Activated T-helper 17 cell treated with anti-CD3 and anti-CD28 coated beads, Interleukin-2, amount 50 U/mL, for 72 hours (primary cell): ENCODE results near the gene TUBA3D. TPM values are rescaled to one million over a fixed set of nuclear protein-coding genes. Genes with fewer than 3 reads are reported as not detected.
"Not testable (repeated sequence)": the region's sequence is repeated elsewhere in the genome, so short reads cannot be mapped to it uniquely, and the experiment has no call there.

Source experiments
- ATAC-seq: fragments of 150-1000 bp; cut with Tn5 transposase; replicated peaks from 2 replicates; pipeline ENCODE4 v1.10.0; 2021; ENCODE audit warnings: mild to moderate bottlenecking, moderate library complexity
- H3K27ac Mint-ChIP-seq: one replicate; pipeline ENCODE4 v1.8.0; 2022; ENCODE audit warnings: mixed read lengths
- H3K27me3 Mint-ChIP-seq: one replicate; pipeline ENCODE4 v1.8.0; 2022; ENCODE audit warnings: mixed read lengths
- H3K36me3 Mint-ChIP-seq: one replicate; pipeline ENCODE4 v1.8.0; 2022; ENCODE audit warnings: low read depth, mild to moderate bottlenecking, mixed read lengths
- H3K4me1 Mint-ChIP-seq: one replicate; pipeline ENCODE4 v1.8.0; 2022; ENCODE audit warnings: mixed read lengths
- H3K4me3 Mint-ChIP-seq: one replicate; pipeline ENCODE4 v1.8.0; 2022; ENCODE audit warnings: mild to moderate bottlenecking, mixed read lengths
- H3K9me3 Mint-ChIP-seq: one replicate; pipeline ENCODE4 v1.8.0; 2022; ENCODE audit warnings: mixed read lengths
- total RNA-seq, 2 donors: library from RNA; stranded (reverse); gene quantifications; one replicate each; pipeline ENCODE4 v1.2.3, GENCODE V29; 2022

TUBA3D gene
- total RNA-seq, 2 donors from 2014 or later = not detected

DNA sequence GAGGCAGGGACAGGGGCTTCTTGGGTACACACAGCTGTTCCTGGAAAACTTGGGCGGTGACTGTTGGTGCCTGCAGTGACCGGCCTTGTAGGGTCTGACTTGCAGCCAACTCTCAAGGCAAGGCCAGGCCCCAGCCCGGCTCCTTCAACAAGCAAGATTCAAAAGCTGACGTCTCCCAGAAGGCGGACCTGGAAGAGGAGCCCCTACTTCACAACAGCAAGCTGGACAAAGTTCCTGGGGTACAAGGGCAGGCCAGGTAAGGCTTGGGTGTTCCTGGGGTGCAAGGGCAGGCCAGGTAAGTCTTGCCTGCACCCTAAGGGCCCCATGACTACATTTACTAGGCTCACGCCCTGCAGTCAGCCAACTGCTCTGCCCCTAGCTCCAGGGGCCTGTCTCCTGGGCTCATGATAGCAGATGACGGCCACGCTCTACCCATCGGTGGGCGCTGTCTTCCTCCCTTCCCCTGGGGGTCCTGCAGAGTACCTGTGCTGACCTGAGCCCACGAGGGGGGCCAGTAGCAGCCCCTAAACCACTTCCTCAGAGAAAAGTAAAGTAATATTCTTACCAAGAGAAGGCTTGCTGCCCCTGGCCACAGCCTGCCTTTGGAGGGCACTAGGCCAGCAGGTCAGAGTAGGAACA is 55.7 kb downstream of the TUBA3D start:
- not testable (repeated sequence) for ATAC-seq, H3K9me3 Mint-ChIP-seq, H3K27ac Mint-ChIP-seq, H3K36me3 Mint-ChIP-seq, H3K27me3 Mint-ChIP-seq, H3K4me3 Mint-ChIP-seq, H3K4me1 Mint-ChIP-seq

Other genes with a start within 250 kb of the TUBA3D start
- gene RAB6D, start 112.0 kb upstream of the TUBA3D start, total RNA-seq = not detected
- 100 to 1,000 TPM in 1 of 2 donors, 10 to 100 TPM in 1; 96.0 to 112 TPM for gene MZT2A, start 16.3 kb downstream of the TUBA3D start, total RNA-seq
- gene CCDC74A, start 51.8 kb downstream of the TUBA3D start, total RNA-seq = 1 to 10 TPM; 2.7 to 5.9 TPM